Hematopoietic multipotent progenitor cell treated with erythropoietin and hydrocortisone succinate and interleukin-3 and kit ligand, for 4 days (in vitro differentiated cells): ENCODE measurements around the gene CBY1.

Experiments used
- DNase-seq: peaks from one replicate; pipeline ENCODE4 v3.0.0-alpha.2; 2015

CBY1 gene

GRCh38 chr22:38704654-38705234, 48.3 kb downstream of the CBY1 start:
- peak; percentile 46 for DNase-seq

- peak; percentile 100 for DNase-seq
Observed at GRCh38 chr22:38705235-38706100, 49.0 kb downstream of the CBY1 start, which contains the start of gene GTPBP1. TSS of gene GTPBP1 (plus strand) at chr22:38705944. CDS start at chr22:38705956, 12 bp downstream.

DNA sequence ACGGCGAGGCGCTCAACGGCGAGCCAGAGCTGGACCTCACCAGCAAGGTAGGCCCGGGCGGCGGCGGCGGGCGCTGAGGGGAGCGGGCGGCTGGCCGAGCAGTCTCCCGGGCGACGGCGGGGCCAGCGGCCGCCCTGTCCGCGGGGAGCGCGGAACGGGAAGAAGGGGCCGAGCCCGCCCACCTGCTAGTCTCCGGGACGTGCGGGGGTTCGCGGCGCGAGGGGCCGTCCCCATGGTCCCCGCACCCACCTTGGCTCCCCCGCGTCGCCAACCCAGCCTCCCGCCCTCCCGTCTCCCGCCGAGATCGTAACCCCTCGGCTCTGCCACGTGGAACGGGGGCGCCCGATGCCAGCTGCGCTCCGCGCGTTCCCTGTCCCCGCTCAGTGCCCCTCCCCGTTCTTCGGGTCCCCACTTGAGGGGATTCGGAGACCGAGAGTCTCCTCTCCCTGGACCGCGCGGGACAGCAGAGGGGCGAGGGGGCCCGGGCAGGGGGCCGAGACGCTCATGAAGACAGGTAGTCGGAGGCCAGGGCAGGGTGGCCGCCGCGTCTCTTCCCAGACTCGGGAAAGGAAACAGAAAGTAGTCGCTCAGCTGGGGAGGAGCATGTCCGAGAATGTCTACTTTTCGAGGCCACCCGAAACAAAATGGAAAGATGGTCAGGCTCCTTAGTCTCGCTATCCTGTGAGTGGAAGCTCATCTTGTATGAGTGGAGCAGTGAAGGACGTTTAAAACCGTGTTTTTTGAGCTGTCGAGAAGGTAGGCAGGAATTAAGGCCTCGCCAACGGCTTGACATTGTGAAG, 49.9 kb downstream of the CBY1 start:
- peak; percentile 47 for DNase-seq

DNA sequence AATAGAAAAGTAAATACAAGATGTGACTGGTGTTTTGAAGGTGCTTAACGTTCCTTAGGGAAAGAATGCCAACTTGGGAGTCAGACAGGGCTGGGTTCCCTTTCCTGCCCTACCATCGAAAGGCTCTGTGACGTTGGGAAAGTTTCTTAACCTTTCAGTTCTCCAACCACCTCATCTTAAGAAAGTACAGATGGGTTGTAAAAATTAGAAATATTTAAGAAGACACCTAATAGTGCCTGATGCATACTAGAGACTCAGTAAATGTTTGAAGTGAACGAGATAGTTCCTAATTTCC, 50.4 kb downstream of the CBY1 start:
- DNase-seq = no peak

DNA sequence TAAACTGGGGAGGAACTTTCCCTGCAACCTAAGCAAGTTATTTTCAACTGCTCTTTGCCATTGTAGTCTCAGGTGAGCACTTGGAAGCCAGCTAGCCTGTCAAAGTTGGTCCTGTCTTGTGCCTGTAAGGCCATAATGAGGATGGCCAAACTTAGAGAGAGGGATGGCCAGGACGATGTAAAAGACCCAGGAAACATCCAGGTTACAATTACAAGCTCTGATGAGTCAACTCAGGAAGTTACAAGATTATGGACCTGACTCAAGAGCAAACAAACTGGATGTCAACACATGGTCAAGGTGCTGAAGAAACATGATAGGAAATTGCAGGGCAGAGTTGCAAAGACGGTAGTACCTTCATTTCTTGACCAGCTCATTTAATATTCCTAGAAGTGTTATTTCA, 50.9 kb downstream of the CBY1 start:
- DNase-seq = no peak

- no peak for DNase-seq
Observed at GRCh38 chr22:38707984-38708383, 51.5 kb downstream of the CBY1 start.

- DNase-seq = no peak
Observed at GRCh38 chr22:38709306-38709705, 52.9 kb downstream of the CBY1 start.

DNA sequence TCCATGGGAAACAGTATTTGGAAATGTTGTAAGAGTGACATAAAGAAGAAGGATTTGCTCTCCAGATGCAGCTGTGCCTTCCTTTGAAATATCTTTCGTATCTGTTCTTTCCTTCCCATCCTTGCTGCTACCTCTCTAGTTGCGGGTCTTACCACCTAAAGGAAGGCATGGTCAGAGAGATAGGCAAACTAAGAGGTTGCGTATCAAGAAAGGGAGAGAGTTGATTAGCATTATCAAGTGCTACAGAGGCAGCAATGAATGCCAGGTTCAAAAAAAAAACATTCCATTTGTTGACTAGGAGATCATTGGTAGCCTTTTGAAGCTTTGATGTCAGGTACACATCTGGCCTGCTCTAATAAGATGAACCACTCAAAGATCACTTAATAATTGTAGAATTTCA, 53.9 kb downstream of the CBY1 start:
- DNase-seq = peak; percentile 78

DNA sequence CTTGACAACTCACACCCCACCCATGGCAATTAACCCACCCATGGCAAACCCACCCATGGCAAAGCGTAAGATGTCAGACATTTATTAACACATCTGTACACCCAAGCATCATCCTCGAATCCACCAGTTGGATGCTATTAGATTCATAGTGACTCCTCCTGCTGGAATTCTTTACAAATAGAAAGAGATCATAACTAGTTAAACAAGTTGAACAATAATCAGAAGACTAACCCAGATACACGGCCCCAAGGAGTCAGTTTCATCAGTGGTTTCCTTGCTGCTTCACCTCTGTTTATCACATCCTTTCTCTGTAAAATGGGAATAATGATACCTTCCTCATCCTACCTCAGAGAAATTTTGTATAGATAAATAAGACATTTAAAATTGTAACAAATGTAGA, 54.4 kb downstream of the CBY1 start:
- DNase-seq = no peak

DNA sequence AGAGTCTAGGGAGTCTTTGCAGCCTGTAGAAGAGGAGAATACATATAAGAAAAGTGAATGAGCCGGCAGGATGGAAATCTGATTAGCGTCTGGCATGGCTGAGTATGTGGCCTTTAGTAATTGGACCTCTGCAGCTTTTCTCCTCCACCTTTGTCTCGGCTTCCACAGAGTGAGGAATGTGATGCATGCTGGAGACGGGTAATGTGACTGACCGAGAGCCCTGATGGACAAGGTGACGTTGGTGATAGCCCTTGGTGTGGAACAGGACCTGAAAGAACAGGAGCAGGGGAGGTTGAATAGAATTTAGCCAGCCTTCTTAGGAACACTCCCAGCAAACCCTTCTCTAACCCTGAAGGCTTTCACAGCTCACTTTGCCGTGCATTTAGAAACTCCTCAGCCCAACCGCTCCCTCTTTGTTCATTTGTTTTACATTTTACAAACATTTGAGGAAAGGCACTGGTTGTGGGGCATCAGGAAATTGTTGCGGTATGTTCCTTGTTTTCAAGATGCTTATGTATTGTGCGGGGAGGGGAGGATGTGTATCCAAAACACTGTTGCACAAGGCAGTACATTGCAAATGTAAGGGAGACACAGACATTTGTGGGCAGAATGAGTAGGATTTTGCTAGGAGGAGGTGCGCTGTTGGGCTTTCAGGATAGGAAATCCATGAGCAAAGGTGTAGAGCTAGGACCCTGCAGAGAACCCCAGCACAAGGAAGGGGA, 56.2 kb downstream of the CBY1 start:
- DNase-seq = no peak

DNA sequence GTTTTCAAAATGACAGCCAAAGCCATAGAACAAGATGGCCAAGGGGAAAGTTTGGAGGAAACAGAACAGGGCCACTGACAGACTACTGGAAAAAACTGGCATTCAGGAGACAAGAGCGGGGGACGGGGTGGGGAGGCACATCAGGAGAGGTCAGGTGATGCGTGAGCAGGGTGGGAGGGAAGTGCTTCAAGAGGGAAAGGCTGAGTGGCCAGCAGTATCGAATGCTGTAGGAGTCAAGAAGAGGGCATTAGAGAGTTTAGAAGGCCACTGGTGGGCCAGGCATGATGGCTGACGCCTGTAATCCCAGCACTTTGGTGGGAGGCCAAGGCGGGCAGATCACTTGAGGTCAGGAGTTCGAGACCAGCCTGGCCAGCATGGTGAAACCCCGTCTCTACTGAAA, 57.5 kb downstream of the CBY1 start:
- no peak for DNase-seq

DNA sequence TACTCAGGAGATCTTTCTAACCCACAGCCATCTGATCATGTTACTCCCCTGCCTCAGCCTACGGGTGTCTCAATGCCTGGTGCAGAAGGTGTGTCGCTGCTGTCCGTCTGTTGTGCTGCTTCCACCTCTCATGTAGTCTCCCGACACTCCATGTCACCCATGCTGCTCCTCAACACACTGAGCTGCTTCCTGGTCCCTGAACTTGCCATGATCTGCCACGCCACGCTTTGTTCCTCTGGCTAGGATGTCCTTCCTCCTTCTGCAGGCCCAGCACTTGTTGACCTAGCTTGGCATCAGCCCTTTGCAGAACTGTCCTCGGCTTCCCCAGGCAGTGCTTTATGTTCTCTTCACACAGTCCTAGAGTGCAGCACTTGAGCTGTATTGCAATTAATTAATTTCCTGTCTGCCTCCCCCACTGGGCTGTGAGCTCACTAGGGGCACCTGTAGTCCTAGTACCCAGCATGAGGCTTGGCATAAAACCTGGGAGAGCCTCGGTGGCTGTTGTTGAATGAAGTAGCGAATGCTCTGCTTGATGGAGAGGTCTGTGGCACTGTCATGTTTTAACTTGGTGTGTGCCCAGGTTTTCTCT, 58.8 kb downstream of the CBY1 start:
- DNase-seq = no peak

GRCh38 chr22:38715852-38716251, 59.4 kb downstream of the CBY1 start:
- DNase-seq = no peak

GRCh38 chr22:38716271-38716670, 59.8 kb downstream of the CBY1 start:
- no peak for DNase-seq

DNA sequence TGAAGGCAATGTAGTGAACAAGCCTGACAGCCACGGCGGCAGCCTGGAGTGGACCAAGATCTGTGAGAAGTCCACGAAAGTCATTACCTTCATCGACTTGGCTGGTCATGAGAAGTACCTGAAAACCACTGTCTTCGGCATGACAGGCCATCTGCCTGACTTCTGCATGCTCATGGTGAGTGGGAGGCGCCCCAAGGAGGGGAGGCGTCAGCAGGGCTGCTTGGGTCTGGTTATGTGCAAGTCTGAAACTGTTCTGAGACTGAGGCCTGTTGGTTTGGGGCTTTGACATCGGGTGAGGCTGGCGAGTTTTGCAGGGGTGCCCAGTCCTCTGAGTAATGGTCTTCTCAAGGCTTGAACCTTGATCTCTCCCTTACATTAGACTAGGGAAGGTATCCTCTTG, 60.4 kb downstream of the CBY1 start:
- DNase-seq = no peak

GRCh38 chr22:38717244-38717643, 60.8 kb downstream of the CBY1 start:
- DNase-seq = no peak

DNA sequence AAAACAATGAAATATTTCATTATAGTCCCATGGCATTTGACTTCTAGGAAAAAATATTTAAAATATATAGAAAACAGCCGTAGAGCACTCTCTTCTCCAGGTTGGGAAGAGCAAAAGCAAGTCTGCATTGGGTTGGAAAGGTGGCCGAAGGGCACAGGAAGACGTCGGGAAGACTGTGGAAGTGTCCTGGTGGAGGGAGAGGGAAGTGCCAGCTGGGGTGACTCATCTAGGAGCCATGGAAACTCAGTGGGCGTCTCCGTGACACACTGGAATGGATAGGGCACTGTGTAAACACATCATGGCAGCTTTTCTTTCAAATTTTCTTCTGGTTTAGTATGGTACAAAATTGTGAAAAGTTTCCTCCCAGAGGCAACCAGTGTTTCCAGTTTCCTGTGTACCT, 62.0 kb downstream of the CBY1 start:
- DNase-seq = no peak

DNA sequence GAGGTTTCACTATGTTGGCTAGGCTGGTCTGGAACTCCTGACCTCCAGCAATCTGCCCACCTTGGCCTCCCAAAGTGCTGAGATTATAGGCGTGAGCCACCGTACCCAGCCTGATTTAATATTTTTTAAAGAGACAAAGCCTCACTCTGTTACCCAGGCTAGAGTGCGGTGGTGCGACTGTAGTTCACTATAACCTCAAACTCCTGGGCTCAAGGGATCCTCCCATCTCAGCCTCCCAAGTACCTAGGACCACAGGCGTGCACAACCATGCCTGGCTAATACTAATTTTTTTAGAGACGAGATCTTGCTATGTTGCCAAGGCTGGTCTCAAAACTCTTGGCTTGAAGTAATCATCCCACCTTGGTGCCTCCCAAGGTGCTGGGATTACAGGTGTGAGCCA, 62.8 kb downstream of the CBY1 start:
- DNase-seq = no peak

GRCh38 chr22:38720350-38720749, 63.9 kb downstream of the CBY1 start:
- no peak for DNase-seq

- DNase-seq = no peak
Observed at GRCh38 chr22:38721551-38721950, 65.1 kb downstream of the CBY1 start.
